A172 (cell line): ENCODE results near the gene C19orf25. TPM values are rescaled to one million over a fixed set of nuclear protein-coding genes. Genes with fewer than 3 reads are reported as not detected.
"Not testable (repeated sequence)": the region's sequence is repeated elsewhere in the genome, so short reads cannot be mapped to it uniquely, and the experiment has no call there.

Experiments
- DNase-seq: peaks from one replicate; pipeline ENCODE4 v3.0.0-alpha.2; 2015; ENCODE audit warnings: low spot score
- total RNA-seq: library from RNA; depleted of rRNA; stranded (reverse); fragments of >200 nt; shearing (Covaris generic); gene quantifications from 2 replicates; pipeline ENCODE4 v1.2.3, GENCODE V29; 2014

The C19orf25 gene
- total RNA-seq, 1 experiment from 2014 or later, result 44.0 TPM

DNA sequence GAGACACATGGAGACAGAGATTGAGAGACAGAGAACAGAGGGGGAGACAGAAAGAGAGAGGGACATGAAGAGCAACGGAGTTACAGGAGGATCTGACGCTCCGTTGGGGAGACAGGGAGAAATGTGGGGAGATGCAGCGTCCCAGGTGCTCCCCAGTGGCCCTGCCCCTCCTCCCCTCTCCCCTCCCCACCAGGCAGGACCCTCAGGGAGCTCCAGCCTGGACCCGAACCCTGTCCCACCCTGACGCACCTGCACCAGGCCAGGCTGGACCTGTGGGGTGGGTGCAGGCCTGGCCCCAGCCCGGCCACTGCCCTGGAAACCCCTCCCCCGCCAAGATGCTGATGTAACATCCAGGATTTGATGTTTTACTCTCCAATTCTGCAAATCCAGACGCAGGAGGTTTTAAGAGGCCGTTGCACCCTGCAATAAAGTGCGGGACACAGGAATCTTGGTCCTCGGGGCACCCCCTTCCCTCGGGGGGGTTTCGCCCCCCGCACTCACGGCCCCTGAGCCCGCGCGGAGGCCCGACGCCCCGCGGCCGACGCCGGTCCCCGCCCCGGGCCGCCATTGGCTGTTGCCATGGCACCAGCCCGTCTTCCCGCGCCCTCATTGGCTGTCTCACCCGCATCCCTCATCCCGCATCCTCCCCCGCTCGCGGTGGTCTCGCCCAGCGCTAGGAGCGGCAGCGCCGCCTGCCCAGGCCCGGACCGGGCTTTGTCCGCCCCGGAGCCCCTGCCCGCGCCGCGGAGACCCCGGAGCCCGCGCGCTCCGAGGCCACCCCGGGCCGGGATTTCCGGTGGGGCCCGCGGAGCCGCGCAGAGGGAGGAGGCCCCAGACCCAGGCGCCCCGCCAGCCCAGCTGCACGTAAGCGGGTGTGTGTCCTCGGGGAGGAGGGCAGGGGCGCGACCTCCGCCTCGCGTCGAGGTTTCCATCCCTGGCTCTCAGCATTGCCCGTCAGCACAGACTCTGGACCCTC is 29.3 kb downstream of the C19orf25 start, which contains the start of gene APC2:
TSS of gene APC2 (plus strand) at position 655 of the 976 bp plus-strand sequence. CDS start 2,881 bp downstream, outside the sequence.
- DNase-seq, result no peak

DNA sequence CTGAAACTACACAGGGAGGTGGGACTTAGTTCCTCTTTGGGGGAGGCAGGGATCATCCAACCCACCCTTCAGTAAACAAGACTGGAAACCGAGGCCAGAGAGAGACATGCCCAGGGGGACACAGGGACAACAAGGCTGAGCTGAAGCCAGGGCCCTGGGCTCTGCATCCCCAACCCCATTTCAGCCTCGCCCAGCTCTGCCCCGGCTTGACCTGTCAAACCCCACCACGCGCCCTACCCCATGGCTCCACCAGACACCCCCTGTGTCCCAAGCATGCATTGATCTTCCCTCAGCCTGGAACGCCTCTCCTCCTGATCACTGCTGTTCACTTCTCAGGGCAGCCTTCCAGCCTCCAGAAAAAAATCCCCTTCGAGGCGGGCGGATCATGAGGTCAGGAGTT is 31.1 kb downstream of the C19orf25 start:
- no peak for DNase-seq

DNA sequence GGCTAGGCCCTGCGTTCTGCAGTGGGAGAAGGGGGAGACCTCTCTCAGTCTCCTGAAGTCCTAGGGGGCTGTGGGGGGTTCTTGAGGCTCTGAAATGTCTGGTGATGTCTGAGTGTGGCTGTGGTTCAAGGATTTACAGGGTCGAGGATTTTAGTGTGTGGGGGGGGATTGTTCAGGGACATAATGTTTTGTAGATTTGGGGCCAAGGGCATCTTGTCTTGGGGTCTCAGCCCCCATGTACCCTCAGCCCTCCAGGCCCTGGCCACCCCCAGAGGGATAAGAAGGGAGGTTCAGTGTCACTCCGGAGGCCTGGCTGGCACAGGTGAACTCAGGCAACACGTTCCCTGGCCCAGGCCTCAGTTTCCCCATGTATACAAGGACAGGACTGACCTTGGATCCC is 31.5 kb downstream of the C19orf25 start:
- DNase-seq, result no peak

DNA sequence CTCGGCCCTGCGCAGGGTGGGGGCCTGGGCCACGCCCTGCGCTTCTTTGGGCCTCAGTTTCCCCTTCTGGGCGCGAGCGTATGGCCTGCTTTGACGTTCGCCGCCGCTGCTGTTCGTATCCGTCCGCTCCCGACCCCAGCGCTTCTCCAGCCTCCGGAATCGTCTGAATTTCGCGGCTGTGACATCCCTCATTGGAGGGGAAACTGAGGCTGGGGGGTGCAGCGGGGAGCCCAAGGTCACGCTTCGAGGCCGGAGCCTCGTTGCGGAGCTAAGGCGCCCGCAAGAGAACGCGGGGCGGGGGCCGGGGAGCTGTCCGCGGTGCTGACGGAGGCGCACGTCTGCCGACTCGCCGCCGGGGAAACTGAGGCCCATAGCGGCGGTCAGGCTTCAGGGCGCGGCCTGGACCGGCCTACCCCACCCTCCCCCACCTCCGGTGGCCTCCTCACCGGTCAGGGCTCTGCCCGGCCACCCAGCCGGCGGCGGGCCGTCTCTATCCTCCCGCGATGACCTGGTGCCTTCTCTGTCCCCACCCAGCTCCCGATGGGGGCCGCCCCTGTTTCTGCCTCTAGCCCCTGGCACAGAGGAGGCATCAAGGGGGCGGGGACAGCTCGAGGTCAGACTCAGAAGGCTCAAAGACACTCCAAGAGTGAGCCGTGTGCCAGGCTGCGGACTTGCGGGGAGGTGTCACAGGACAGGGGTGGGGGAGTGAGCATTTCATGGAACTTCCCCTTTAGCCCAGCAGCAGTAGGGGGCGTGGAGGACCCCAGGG is 32.1 kb downstream of the C19orf25 start:
- no peak for DNase-seq

GRCh38 chr19:1445932-1446712 is 32.9 kb downstream of the C19orf25 start:
- no peak for DNase-seq

- DNase-seq, result peak; percentile 62
These were observed 33.7 kb downstream of the C19orf25 start for GRCh38 chr19:1445185-1445931.

DNA sequence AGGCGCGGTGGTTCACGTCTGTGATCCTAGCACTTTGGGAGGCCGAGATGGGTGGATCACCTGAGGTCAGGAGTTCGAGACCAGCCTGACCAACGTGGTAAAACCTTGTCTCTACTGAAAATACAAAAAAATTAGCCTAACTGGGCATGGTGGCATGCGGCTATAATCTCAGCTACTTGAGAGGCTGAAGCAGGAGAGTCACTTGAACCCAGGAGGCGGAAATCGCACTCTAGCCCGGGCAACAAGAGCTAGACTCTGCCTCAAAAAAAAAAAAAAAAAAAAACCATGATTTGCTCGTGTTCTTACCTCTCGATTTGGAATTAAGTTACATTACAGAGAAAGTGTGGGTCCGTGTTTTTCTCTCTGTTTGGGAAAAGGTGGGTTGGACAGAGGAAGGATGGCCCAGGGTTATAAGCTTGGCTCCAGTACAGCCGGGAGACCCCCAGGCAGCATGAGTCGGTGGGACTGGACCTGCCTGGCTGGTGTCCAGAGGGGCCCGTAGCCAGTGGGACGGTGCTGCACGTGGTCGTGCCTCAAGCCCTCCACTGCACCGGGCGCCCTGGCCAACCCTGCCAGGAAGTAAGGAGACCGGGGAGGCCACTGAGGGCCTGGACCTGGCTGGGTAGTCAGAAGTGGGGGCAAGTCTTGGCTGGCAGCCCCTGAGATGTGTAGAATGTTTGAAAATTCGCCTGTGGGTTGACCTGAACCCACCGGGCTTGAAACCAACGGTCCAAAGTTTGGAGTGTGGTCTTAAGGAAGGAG is 37.2 kb downstream of the C19orf25 start:
- DNase-seq, result no peak

DNA sequence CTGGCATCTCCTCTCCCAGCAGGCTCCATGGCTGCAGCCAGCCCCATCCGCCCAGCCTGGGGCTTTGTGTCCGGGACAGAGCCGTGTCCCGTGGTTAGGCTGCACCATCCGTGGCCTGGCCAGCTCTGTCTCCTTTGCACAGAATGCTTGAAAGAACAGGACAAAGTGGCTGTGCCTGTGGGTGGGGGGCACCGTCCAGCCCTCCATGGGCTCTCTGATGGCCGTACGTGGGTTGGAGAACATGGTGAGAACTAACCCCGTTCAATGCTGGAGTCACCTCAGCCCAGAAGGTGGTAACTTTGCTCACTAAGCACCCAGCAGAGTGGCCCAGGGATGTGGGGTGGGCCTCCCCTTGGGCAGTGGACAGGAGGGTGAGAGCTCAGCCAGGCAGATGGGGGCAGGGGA is 38.0 kb downstream of the C19orf25 start:
- no peak for DNase-seq

- DNase-seq, result no peak
These were observed 38.6 kb downstream of the C19orf25 start for GRCh38 chr19:1440418-1440801.

- DNase-seq, result not testable (repeated sequence)
These were observed 39.2 kb downstream of the C19orf25 start for GRCh38 chr19:1439525-1440417.

- DNase-seq, result no peak
These were observed 40.1 kb downstream of the C19orf25 start for GRCh38 chr19:1438933-1439354.

DNA sequence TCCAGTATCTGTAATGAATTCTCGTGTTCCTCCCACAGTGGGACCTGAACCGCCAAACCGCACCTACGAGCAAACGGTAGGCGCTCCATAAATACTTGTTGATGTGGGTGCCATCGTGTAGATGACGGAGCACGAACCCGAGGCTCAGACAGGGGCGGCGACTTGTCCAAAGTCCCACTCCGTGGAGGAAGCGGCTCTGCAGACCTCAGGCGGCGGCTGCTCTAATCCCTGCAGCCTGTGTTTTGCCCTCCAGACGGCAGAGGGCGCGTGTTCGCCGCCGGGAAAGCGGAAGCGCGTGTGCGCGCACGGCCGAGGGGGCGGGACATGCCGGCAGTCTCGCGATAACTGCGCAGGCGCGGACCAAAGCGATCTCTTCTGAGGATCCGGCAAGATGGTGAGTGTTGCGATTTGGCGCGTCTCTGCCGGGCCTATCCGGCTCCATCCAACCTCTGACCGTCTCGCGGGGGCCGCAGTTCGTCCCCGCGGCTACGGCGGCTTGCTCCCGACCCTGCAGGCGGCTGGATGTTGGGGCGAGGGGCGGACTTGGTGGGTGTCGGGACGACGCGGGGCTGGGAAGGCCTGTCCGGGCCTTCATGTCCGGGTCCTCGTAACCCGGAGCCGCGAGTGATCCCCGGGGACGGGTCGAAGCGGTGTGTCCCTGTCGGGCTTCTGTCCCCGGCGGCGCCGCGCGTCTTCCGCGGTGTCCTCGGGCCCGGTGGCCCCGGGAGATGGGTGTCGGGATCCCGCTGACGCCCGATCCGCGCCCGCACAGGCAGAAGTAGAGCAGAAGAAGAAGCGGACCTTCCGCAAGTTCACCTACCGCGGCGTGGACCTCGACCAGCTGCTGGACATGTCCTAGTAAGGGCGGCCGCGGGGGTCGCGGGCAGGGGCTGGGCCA is 40.7 kb downstream of the C19orf25 start, which contains the start of gene RPS15:
TSS of gene RPS15 (plus strand) at position 362 of the 898 bp plus-strand sequence. CDS start at position 392, 30 bp downstream.
- peak; percentile 87 for DNase-seq

GRCh38 chr19:1437609-1438008 is 41.4 kb downstream of the C19orf25 start:
- DNase-seq, result no peak

GRCh38 chr19:1435378-1435989 is 43.5 kb downstream of the C19orf25 start:
- DNase-seq, result no peak

- DNase-seq, result no peak
These were observed 44.4 kb downstream of the C19orf25 start for GRCh38 chr19:1434577-1435060.

DNA sequence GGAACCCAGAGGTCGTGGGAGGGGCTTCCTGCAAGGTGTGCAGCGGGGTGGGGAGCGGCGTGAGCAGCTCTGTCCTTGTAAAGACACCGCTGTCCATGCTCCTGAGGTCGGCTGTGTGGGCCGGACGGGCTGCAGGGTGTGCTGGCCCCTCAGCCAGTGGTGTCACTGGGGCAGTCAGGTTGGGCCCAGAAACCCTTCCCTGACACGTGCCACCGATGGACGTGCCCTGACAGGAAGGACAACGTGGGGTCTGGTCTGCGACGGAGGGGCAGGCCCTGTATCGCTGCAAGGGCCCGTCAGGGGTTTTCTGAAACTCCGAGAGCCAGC is 45.0 kb downstream of the C19orf25 start:
- no peak for DNase-seq
